ENCODE results near the gene FKBP1A.

The FKBP1A gene

GRCh38 chr20:1381753-1382591 lies 10.9 kb downstream of the FKBP1A start:
- no peak for FAIRE-seq
- TF ChIP-seq POLR2AphosphoS5 (IDR thresholded peaks at IDR 0.05; ENCODE audit: low read depth, low read length) (no peak), TAF1 (IDR thresholded peaks at IDR 0.05; ENCODE audit: borderline replicate concordance, low read depth, low read length) (no peak), POLR2A (IDR thresholded peaks at IDR 0.05; ENCODE audit: low read depth, low read length) (no peak)
- no peak for DNase-seq (ENCODE audit: insufficient read length)

DNA sequence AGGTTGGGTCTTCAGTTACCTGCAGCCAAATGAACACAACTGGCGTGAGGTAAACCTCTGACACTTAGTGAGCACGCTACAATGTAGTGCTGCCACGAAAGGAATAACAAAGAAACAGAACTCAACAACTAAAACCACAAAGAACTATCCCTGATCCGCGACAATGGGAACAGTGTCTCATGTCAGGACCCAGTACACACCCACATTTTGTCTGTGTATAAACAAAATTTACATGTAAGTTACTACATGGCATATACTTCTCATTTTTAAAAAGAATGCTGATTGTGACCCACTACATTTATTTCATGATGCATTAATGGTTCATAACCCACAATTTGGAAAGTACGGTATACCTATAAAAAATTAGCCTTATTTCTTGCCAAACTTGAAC lies 14.1 kb downstream of the FKBP1A start:
- TF ChIP-seq TAF1 (IDR thresholded peaks at IDR 0.05; ENCODE audit: borderline replicate concordance, low read depth, low read length) (no peak), POLR2A (IDR thresholded peaks at IDR 0.05; ENCODE audit: low read depth, low read length) (no peak), POLR2AphosphoS5 (IDR thresholded peaks at IDR 0.05; ENCODE audit: low read depth, low read length) (no peak)
- no peak for DNase-seq (ENCODE audit: insufficient read length)
- FAIRE-seq = no peak

DNA sequence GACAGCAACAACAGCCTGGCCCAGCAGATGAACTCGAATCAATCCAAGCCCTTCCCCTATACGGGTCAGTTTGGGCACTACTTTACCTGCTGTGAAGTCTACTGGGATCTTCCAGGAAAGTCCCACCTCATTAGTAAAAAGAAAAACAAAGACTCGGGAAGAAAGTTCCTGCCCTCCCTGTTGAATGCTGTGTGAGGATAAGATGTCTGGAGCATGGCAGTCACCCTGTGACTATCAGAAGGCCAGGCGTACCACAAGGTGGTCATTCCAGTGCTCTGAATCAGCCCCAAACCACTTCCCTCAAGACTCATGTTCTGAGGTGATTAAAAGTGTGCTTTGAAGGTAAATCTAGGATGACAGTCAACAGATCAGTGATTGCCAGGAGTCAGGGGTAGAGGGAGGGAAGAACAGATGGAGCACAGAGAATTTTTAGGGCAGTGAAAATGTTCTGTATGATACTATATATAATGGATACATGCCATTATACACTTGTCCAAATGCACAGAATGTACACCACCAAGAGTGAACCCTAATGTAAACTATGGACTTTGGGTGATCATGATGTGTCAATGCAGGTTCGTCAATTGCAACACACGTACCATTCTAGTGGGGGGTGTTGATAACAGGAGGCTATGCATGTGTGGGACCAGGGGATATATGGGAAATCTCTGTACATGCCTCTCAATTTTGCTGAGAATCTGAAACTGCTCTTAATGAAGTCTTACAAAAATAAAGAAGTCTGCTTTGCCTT lies 14.7 kb downstream of the FKBP1A start:
- FAIRE-seq (no peak), DNase-seq (ENCODE audit: insufficient read length) (no peak)
- TF ChIP-seq POLR2AphosphoS5 (IDR thresholded peaks at IDR 0.05; ENCODE audit: low read depth, low read length) (no peak), TAF1 (IDR thresholded peaks at IDR 0.05; ENCODE audit: borderline replicate concordance, low read depth, low read length) (no peak), POLR2A (IDR thresholded peaks at IDR 0.05; ENCODE audit: low read depth, low read length) (no peak)

GRCh38 chr20:1377341-1377871 lies 15.4 kb downstream of the FKBP1A start:
- TF ChIP-seq TAF1 (IDR thresholded peaks at IDR 0.05; ENCODE audit: borderline replicate concordance, low read depth, low read length) = no peak
- no peak for TF ChIP-seq POLR2AphosphoS5 (IDR thresholded peaks at IDR 0.05; ENCODE audit: low read depth, low read length)
- TF ChIP-seq POLR2A (IDR thresholded peaks at IDR 0.05; ENCODE audit: low read depth, low read length) = peak; percentile 50; the same call in 1 of the 2 replicates
- DNase-seq (ENCODE audit: insufficient read length) = no peak
- FAIRE-seq = peak; percentile 30

DNA sequence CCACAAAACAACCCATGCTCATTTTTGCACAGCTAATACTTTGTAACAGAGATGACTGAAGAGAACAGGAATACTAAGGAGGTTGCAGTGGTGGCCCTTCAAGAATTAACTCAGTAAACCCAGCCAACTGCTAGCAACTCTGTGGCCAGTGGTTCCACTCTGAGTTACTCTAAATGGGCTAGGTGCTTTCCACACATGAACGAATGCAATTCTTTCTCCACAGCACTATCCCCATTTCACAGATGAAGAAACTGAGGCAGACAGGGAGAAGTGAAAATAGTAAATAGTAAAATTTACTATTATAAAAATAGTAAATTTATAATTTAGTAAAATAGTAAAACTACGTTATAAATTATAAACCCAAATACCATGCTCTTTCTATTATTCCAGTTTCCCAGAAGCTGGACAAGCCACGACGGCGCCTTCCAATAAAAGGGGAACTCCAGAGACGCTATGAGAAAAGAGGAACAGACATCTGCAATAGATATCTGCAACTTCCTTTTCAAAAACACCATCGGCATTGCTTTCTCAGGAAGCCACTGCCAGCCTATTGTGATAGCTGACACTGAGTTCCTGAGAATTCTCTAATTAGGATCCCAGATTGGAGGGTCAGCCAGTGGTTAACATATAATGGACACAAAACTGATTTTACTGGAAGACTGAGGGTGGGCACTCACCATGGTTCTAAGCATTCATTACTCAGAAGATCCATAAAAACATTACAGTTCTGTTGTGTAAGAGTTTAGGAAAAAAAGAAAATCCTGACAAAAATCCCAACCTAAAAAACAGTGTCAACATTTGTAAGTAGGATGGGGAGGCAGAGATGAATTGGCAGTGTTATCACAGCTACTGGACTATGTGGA lies 16.2 kb downstream of the FKBP1A start:
- TF ChIP-seq TAF1 (IDR thresholded peaks at IDR 0.05; ENCODE audit: borderline replicate concordance, low read depth, low read length) (no peak), POLR2AphosphoS5 (IDR thresholded peaks at IDR 0.05; ENCODE audit: low read depth, low read length) (no peak), POLR2A (IDR thresholded peaks at IDR 0.05; ENCODE audit: low read depth, low read length) (no peak)
- no peak for DNase-seq (ENCODE audit: insufficient read length)
- FAIRE-seq = peak; percentile 5

GRCh38 chr20:1376007-1376406 lies 16.8 kb downstream of the FKBP1A start:
- TF ChIP-seq POLR2AphosphoS5 (IDR thresholded peaks at IDR 0.05; ENCODE audit: low read depth, low read length) = no peak
- TF ChIP-seq TAF1 (IDR thresholded peaks at IDR 0.05; ENCODE audit: borderline replicate concordance, low read depth, low read length) = no peak
- TF ChIP-seq POLR2A (IDR thresholded peaks at IDR 0.05; ENCODE audit: low read depth, low read length) = no peak
- no peak for FAIRE-seq
- no peak for DNase-seq (ENCODE audit: insufficient read length)

GRCh38 chr20:1375515-1375914 lies 17.3 kb downstream of the FKBP1A start:
- no peak for TF ChIP-seq POLR2AphosphoS5 (IDR thresholded peaks at IDR 0.05; ENCODE audit: low read depth, low read length)
- no peak for TF ChIP-seq POLR2A (IDR thresholded peaks at IDR 0.05; ENCODE audit: low read depth, low read length)
- no peak for TF ChIP-seq TAF1 (IDR thresholded peaks at IDR 0.05; ENCODE audit: borderline replicate concordance, low read depth, low read length)
- DNase-seq (ENCODE audit: insufficient read length) (no peak), FAIRE-seq (no peak)

DNA sequence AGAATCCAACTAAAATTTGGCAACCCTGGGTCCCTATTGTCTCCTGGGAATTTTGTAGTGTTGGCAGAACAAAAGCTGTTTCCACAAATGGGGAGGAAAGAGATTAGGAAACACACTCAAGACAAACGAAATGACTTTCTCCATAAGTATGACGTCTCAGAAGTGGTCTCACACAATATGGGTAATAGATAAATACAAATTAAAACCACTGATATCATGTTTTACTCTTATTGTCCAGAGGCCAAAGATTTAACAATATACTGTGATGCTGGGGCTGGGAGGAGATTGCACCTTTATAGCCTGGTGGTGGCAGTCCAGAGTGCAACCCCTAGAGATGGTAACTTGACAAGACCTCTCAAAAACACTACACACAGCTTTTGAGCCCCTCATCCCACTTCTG lies 18.6 kb downstream of the FKBP1A start:
- TF ChIP-seq POLR2A (IDR thresholded peaks at IDR 0.05; ENCODE audit: low read depth, low read length) (no peak), TAF1 (IDR thresholded peaks at IDR 0.05; ENCODE audit: borderline replicate concordance, low read depth, low read length) (no peak), POLR2AphosphoS5 (IDR thresholded peaks at IDR 0.05; ENCODE audit: low read depth, low read length) (no peak)
- DNase-seq (ENCODE audit: insufficient read length) (no peak), FAIRE-seq (no peak)

DNA sequence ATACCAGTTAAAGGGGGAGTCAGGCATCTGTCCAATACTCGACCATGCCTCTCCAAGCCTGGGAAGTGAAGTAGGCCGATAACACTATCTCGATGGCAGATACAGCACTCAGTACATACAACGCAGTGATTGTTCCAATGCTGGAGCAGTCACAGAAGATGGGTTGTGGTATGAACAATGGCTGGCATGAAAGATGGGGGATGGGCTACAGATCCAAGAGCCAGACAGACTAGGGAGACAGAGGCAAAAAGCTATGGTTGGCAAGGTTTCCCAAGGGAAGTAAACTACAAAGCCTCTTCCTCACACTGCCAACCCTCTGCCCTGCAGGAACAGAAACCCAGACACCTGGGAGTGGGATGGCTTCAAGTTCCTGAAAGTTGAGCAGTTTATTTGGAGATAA lies 19.2 kb downstream of the FKBP1A start:
- FAIRE-seq (no peak), DNase-seq (ENCODE audit: insufficient read length) (no peak)
- TF ChIP-seq POLR2AphosphoS5 (IDR thresholded peaks at IDR 0.05; ENCODE audit: low read depth, low read length) = no peak
- no peak for TF ChIP-seq TAF1 (IDR thresholded peaks at IDR 0.05; ENCODE audit: borderline replicate concordance, low read depth, low read length)
- TF ChIP-seq POLR2A (IDR thresholded peaks at IDR 0.05; ENCODE audit: low read depth, low read length) = no peak

DNA sequence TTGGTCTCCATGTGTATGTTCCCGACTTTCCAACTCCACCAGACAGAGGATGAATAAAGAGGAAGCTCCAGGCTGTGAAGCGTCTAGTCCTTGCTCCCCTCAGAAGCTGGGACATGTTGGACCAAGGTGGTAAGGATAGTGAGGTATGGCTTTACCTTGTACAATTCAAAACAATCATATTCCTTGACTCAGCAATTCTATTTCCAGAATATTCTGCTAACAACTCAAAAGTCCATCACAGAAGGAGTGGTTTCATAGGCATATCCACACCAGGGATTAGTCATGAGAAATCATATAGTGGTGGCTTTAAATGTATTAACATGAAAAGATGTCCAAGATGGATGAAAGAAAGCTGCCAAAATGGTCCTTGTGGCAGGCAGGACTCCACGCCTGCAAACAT lies 19.8 kb downstream of the FKBP1A start:
- no peak for DNase-seq (ENCODE audit: insufficient read length)
- TF ChIP-seq TAF1 (IDR thresholded peaks at IDR 0.05; ENCODE audit: borderline replicate concordance, low read depth, low read length) (no peak), POLR2AphosphoS5 (IDR thresholded peaks at IDR 0.05; ENCODE audit: low read depth, low read length) (no peak), POLR2A (IDR thresholded peaks at IDR 0.05; ENCODE audit: low read depth, low read length) (no peak)
- FAIRE-seq = no peak

All from GM12892 (cell line).